GM06990 (cell line): ENCODE results near the gene DNAJB6.
A peak's percentile ranks its signal among the peaks of the same experiment; 100 is the strongest.

ENCODE experiments used
- DNase-seq: peaks from one replicate; pipeline ENCODE4 v3.0.0-alpha.2; 2011; ENCODE audit not compliant: insufficient read length; ENCODE audit errors: extremely low read depth
- H3K27me3 ChIP-seq: replicated peaks from 2 replicates; pipeline ENCODE4 v1.6.0; 2011; ENCODE audit warnings: low read length; ENCODE audit not compliant: control insufficient read depth, insufficient read depth
- H3K36me3 ChIP-seq: 2 replicates; pipeline ENCODE4 v1.5.1; 2011; ENCODE audit warnings: low read length; ENCODE audit not compliant: control insufficient read depth, insufficient read depth
- H3K4me3 ChIP-seq: replicated peaks from 2 replicates; pipeline ENCODE4 v1.5.1; 2011; ENCODE audit warnings: low read depth, mild to moderate bottlenecking, control low read depth, low read length
- TF ChIP-seq, protein P1 (sequence below): IDR thresholded peaks from 2 replicates; pipeline ENCODE4 v1.5.1; 2011; ENCODE audit warnings: low read length, control low read depth, mild to moderate bottlenecking, inconsistent platforms; ENCODE audit not compliant: insufficient read depth, poor library complexity, severe bottlenecking

DNAJB6 gene

GRCh38 chr7:157336383-157337315 is at the start of gene DNAJB6:
TSS of gene DNAJB6 (plus strand) at chr7:157337004. CDS start at chr7:157358573, 21,569 bp downstream.
- Histone ChIP-seq H3K36me3 (no peaks in the 10 kb centered on the region), H3K4me3 (peak within 1 kb of the TSS; percentile 81), H3K27me3 (no peaks in the 10 kb centered on the region)
- TF ChIP-seq, protein P1, sequence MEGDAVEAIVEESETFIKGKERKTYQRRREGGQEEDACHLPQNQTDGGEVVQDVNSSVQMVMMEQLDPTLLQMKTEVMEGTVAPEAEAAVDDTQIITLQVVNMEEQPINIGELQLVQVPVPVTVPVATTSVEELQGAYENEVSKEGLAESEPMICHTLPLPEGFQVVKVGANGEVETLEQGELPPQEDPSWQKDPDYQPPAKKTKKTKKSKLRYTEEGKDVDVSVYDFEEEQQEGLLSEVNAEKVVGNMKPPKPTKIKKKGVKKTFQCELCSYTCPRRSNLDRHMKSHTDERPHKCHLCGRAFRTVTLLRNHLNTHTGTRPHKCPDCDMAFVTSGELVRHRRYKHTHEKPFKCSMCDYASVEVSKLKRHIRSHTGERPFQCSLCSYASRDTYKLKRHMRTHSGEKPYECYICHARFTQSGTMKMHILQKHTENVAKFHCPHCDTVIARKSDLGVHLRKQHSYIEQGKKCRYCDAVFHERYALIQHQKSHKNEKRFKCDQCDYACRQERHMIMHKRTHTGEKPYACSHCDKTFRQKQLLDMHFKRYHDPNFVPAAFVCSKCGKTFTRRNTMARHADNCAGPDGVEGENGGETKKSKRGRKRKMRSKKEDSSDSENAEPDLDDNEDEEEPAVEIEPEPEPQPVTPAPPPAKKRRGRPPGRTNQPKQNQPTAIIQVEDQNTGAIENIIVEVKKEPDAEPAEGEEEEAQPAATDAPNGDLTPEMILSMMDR = no peak
- DNase-seq = peak; percentile 95

GRCh38 chr7:157291404-157292080 is 45.3 kb upstream of the DNAJB6 start:
- DNase-seq = no peak
- H3K27me3 ChIP-seq = no peaks in the 10 kb centered on the region; the same call in 1 of the 2 replicates
- TF ChIP-seq, protein P1 = no peak
- no peaks in the 10 kb centered on the region for H3K36me3 ChIP-seq
- no peak overlapping the region for H3K4me3 ChIP-seq

DNA sequence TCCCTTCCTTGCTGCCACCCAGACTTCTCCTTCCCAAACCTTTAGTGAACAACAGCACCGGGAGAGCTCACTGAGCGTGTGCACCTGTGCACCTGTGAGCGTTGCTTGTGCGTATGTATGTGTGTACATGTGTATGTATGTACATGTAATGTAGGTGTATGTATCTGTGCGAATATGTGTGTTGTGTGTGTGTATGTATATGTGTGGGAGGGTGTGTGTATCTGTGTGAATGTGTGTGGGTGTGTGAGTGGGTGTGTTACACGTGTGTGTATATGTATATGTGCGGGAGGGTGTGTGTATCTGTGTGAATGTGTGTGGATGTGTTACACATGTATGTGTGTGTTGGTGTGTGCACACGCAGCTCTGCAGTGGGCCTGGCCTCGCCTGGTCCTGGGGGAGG is 44.5 kb upstream of the DNAJB6 start:
- Histone ChIP-seq H3K27me3 (no peaks in the 10 kb centered on the region; the same call in 1 of the 2 replicates), H3K36me3 (no peaks in the 10 kb centered on the region), H3K4me3 (no peak overlapping the region)
- TF ChIP-seq, protein P1 = no peak
- DNase-seq = no peak

- no peak overlapping the region for H3K4me3 ChIP-seq
- no peak for DNase-seq
- TF ChIP-seq, protein P1 = no peak
- H3K27me3 ChIP-seq = no peaks in the 10 kb centered on the region; the same call in 1 of the 2 replicates
- H3K36me3 ChIP-seq = no peaks in the 10 kb centered on the region
Observed at GRCh38 chr7:157292770-157293412, 43.9 kb upstream of the DNAJB6 start.

DNA sequence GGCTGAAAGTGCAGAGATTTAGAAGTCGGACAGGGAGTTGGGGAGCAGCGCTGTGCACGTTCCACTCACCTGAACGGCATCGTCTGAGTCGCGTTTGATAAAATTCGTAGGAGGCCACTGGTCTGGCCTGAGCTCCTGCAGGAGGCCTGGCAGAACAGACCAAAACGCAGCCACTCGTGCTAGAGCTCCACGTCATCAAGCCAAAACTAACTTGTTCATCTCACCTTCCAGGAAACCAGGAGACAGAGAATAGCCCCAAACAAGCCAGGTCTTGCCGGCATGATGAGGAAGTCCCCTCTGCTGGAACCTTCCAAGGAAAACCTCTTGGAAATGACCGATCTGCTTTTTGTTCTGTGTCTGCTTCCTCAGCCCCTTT is 43.4 kb upstream of the DNAJB6 start:
- no peak for DNase-seq
- H3K4me3 ChIP-seq = no peak overlapping the region
- TF ChIP-seq, protein P1 = no peak
- H3K27me3 ChIP-seq = no peaks in the 10 kb centered on the region; the same call in 1 of the 2 replicates
- H3K36me3 ChIP-seq = no peaks in the 10 kb centered on the region
